Activated CD8-positive, alpha-beta memory T cell treated with anti-CD3 and anti-CD28 coated beads, Interleukin-2, amount 50 U/mL, for 1 hour (primary cell): ENCODE results near the gene CBLC.
"Not testable (repeated sequence)": the region's sequence is repeated elsewhere in the genome, so short reads cannot be mapped to it uniquely, and the experiment has no call there.

Source experiments
- DNase-seq: peaks from one replicate; pipeline ENCODE4 v3.0.0-alpha.2; 2020; ENCODE audit errors: extremely low read depth

Gene CBLC

DNA sequence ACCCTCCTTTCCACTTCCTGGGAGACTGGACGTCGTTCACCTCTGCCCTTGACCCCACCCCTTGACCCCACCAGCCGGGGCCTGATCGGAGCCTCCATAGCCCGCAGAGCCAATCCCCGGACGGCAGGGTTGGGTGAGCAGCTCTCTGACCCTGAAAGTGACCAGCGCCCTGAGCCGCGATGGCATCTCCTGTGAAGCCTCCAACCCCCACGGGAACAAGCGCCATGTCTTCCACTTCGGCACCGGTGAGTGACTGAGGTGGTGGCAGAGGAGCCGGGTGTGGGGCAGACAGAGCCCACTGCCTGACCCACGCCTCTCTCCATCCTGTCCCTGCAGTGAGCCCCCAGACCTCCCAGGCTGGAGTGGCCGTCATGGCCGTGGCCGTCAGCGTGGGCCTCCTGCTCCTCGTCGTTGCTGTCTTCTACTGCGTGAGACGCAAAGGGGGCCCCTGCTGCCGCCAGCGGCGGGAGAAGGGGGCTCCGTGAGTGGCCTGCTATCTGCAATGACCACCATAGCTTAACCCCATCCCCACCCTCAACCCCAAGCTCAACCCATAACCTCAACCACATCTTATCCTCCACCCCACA is 41.6 kb downstream of the CBLC start:
- DNase-seq, result no peak

DNA sequence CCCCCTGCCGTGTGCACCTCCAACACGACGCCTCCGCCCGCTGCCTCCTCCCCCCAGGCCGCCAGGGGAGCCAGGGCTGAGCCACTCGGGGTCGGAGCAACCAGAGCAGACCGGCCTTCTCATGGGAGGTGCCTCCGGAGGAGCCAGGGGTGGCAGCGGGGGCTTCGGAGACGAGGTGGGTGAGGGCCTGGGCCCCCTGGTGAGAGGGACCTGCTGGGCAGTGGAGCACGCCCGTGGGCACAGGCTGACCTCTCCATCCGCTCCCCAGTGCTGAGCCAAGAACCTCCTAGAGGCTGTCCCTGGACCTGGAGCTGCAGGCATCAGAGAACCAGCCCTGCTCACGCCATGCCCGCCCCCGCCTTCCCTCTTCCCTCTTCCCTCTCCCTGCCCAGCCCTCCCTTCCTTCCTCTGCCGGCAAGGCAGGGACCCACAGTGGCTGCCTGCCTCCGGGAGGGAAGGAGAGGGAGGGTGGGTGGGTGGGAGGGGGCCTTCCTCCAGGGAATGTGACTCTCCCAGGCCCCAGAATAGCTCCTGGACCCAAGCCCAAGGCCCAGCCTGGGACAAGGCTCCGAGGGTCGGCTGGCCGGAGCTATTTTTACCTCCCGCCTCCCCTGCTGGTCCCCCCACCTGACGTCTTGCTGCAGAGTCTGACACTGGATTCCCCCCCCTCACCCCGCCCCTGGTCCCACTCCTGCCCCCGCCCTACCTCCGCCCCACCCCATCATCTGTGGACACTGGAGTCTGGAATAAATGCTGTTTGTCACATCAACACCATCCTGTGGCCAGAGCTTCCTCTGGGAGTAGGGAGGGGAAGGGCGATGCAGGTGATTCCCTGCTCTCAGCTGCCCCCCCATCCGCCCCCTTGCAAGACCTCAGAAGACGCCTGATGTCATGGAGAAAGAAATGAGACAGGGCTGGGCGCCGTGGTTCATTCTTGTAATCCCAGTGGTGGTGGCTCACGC is 43.2 kb downstream of the CBLC start:
- no peak for DNase-seq

DNA sequence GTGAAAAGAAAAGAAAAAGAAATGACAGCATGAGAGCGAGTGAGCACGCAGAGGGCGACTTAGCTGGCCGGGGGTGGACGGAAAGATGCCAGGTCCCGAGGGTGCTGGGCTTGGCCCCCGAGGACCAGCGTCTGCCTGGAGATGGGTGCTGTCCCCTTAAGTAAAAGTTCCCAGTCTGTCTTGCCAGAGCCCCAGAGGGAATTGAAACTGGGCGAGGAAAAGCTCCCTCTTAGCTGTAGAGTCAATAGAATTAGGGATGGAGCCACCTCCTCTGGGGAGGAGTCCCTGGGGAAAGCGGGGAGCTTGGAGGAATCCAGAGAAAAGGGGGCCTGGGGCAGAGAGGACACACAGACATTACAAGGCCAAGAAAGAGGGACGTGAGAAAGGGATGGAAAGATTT is 44.5 kb downstream of the CBLC start:
- no peak for DNase-seq

DNA sequence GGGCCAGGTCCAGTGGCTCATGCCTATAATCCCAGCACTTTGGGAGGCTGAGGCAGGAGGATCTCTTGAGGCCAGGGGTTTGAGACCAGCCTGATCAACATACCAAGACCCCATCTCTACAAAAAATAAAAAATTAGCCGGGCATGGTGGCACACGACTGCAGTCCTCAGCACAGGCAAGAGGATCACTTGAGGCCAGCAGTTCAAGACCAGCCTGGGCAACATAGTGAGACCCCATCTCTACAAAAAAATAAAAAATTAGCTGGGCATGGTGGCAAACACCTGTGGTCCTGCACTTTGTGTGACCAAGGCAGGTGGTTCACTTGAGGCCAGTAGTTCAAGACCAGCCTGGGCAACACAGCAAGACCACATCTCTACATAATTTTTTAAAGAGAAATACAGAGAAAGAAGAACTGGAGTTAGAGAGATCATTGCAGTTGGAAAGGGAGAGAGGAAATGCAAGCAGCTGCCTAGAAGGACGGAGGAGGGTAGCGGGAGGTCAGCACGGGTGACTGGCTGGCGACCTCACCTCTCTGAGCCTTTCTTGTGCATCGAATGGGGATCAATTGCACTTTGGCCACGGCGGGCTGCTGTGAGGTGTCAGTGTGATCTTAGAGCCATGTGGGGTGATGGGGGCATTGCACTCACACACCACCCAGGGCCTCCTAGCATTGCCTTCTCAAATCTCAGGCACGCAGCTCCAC is 45.1 kb downstream of the CBLC start:
- DNase-seq, result no peak

DNA sequence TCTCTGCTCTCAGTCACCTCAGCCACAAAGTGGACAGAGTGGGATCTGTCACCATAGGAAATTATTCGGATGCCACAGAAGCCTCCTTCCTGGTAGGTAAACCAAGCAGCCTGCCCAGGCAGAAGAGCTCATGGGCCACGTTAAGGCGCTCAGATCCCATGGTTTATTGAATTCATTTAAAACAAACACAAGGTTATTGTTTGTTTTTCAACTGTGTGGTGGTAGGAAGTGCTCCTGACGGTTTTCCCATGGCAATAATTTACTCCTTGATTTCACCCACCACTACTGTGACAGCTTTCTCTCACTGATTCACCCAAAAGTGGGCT is 45.6 kb downstream of the CBLC start:
- DNase-seq, result no peak

DNA sequence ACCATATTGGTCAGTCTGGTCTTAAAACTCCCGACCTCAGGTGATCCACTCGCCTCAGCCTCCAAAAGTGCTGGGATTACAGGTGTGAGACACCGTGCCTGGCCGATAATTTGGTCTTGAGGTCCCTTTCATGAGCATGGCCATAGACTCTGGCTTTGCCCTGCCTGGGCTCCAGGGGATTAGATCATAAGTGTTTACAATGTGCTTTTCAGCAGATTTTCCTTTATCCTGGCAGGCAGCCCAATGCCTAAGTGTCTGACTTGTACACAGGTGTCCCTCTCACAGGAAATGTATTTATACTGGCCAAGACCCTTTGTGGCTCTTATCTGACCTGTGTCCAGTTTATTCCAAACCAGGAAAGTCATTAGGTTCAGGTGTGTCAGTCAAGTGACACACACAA is 47.1 kb downstream of the CBLC start:
- DNase-seq, result no peak

DNA sequence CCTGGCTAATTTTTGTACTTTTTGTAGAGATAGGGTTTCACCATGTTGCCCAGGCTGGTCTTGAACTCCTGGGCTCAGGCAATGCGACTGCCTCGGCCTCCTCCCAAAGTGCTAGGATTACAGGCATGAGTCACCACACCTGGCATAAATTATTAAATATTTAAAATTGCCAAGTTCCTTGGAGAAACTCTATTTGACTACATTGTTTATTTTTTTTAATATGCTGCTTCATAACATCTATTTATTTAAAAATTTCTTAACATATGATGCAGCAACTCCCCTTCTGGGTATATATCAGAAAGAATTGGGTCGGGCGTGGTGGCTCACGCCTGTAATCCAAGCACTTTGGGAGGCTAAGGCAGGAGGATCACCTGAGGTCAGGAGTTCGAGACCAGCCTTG is 55.2 kb downstream of the CBLC start:
- not testable (repeated sequence) for DNase-seq

DNA sequence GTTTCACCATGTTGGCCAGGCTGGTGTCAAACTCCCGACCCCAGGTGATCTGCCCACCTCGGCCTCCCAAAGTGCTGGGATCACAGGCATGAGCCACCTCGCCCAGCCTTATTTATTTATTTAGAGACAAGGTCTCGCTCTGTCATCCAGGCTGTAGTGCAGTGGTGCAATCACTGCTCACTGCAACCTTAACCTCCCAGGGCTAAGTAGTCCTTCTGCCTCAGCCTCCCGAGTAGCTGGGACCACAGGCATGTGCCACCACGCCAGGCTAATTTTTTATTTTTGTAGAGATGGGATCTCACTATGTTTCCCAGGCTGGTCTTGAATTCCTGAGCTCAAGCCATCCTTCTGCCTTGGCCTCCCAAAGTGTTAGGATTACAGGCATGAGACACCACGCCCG is 56.7 kb downstream of the CBLC start:
- not testable (repeated sequence) for DNase-seq

DNA sequence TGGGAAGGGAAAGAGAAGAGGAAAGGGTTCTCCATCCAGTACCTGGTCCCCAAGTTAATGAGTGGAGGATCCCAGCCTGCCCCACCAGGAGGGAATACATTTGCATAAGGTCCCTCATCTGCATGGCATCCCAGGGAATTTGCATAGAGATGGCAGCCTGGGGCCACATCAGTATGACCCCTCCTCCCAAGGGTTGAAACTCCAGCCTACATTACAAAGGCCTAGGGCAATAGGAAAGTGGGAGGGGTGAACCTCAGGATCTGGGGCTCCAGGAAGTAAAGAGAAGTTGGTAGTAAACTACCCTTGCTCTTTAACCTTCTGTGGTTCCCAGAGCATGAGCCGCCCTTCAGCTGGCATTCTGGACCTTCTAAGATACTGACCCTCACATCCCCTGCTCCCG is 61.6 kb downstream of the CBLC start:
- no peak for DNase-seq

DNA sequence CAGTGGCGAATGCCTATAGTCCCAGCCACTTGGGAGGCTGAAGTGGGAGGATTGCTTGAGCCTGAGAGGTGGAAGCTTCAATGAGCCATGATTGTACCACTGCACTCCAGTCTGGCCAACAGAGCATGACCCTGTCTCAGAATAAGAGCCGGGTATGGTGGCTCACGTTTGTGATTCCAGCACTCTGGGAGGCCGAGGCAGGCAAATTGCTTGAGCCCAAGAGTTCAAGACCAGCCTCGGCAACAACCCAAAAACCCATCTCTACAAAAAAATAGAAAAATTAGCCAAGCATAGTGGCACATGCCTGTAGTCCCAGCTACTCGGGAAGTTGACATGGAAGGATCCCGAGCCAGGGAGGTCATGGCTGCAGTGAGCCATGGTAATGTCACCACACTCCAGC is 63.1 kb downstream of the CBLC start:
- DNase-seq, result no peak

DNA sequence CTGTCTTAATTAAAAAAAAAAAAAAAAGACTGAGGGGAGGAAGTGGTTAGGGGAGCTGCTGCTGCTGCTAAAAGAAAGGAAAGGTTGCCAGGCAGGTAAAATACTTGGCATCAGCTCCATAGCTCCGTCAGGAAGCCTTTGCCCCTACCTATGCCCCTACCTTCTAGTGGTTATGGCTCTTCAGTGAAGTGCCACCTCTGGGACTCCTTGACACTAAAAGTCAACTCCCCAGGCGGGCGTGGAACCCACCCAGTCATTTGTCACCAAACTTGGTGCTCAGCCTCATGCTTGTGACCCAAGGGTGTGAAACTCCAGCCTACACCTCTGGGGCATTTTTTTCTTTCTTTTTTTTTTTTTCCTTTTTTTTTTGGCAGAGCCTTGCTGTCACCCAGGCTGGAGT is 63.5 kb downstream of the CBLC start:
- DNase-seq, result no peak

DNA sequence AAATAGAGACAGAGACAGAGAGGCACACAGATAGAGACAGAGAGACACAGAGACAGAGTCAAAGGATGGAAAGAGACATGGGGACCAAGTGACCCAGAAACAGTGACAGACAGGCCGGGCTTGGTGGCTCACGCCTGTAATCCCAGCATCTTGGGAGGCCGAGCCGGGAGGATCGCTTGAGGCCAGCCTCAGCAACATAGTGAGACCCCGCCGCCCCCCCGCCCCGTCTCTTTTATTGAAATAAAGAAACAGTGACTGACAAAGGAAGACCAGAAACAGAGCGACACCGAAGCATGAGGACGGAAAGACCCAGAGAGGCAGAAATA is 67.6 kb downstream of the CBLC start:
- DNase-seq, result no peak

DNA sequence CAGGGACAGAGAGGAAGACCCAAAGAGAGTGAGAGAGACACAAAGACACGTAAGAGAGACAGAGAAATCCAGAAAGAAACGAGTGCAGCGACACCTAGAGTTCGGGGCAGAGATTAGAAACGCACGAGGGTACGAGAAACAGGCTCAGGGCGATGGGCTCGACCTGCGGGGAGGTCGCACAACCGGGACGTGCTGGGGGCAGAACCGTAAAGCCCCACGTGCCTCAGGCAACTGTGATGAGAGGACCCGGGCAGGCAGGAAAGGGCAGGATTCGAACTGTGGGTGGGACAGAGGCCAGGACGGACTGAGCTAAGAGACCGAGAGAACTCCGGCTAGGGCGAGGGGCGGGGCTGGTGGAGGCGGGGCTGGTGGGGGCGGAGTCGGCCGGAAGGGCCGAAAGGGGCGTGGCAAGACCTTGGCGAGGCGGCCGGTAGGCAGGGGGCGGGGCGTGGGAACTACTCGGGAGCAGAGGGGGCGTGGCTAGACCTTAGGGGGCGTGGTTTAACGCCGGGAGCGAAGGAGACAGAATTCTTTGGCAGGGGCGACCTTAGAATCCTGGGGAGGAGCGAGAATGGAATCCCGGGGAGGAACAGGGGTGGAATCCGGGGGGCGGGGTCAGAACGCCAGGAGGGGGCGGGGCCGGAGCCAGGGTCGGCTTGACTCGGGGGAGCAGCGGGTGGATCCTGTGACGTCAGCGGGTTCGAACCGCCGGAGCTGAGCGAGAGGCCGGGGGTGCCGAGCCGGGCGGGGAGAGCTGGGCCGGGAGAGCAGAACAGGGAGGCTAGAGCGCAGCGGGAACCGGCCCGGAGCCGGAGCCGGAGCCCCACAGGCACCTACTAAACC is 68.1 kb downstream of the CBLC start, which contains the start of gene NECTIN2:
NECTIN2 (plus strand) TSS at position 686 of the 843 bp plus-strand sequence. CDS start 229 bp downstream, outside the sequence.
- DNase-seq, result peak; percentile 43

DNA sequence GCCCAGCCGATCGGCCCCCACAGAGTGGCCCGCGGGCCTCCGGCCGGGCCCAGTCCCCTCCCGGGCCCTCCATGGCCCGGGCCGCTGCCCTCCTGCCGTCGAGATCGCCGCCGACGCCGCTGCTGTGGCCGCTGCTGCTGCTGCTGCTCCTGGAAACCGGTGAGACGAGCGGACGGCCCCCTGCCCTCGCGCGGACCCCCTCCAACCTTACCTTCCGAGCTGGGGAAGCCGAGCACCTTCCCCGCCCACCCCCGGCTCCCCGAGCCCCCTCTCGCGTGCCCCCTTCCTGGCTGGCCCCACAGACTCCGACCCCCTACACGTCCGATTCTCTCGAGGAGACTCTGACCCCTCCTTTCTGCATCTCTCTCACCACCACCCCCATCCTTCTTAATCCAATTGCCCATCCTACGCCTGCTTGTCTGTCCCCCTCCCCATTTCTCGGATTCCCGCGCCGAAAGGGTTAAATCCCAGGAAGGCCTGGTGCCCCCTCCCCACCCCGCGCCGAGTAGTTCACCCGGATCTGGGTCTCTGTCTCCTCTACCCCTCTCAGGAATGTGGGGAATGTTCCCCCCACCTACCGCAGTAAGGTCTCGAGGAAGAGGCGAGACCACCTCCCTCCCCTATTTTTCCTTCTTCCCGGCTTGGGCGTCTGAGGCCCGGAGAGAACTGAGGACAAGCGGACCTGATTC is 68.9 kb downstream of the CBLC start:
- no peak for DNase-seq

DNA sequence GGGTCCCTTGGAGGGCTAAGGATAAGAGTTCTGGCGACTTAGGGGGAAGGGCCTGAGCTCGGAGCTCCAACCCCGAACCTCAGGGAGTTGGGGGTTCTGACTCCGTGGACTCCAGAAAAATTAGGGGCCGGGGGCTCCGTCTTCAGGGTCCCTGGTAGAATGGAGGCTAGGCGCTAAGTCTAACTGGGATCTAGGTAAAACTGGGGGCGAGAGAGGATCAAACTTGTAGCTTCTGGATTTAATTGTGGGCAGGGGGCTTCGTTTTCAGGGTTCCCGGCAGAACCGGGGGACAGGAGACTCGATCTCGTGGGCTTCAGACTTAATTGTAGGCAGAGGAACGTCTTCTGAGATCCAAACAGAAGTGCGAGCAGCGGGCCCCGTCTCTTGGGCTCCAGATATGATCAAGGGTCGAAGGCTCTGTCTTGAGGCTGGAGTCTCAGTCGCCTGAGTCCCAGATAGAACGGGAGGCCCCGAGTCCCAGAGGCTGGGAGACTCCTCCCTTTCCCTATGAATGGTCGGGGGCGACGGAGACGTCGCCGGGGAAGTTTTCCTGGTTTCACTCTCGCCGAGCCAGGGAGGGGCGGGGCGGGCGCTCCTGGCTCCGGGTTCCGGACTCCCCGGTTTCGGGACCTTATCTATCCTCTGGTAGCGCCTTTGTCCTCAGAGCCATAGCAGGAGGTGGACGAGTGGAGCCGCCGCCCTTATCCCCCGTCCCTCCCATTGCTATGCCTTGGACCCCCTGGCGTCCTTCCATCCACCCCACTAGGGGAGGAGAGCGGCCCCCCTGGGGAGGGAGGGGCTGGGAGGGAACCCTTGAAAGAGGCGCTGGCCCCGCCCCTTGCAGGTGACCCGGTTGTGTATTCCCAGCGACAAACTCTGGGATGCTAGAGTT is 69.7 kb downstream of the CBLC start:
- DNase-seq, result no peak

DNA sequence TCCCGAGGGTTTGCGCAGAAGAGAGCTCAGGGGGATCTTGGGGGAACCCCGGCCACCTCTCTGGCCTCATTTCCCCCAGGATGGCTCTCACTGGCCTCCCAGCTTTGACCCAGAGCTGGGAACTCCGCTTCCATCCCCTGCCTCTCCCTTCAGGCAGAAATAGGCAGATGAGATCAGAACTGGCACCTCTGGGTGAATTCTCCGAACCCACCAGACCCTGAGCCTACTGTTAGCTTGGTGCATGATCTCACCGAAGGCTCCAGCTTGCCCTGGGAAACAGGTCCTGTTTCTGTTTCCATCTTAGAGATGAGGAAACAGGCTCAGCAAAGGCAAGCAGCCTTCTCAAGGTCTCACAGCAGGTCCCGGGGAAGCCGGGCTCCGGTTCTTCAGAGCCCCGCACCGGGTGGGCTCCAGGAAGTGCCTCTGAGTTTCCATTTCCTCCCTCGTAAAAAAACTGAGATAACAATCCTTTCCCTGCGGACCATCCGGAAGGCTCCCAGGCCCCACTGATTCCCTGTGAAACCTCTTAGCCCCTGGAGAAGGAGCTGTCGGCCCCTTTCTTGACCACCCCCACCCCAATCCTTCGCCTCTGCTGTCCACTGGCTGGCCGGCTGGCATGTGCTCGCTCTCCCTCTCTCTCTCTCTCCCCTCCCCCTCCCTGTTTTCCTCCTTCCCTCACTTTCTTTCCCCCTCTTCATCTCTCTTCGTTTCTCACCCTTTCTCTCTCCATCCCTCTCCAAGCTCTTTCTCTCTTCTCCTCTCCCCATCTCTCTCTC is 70.5 kb downstream of the CBLC start:
- DNase-seq, result no peak

DNA sequence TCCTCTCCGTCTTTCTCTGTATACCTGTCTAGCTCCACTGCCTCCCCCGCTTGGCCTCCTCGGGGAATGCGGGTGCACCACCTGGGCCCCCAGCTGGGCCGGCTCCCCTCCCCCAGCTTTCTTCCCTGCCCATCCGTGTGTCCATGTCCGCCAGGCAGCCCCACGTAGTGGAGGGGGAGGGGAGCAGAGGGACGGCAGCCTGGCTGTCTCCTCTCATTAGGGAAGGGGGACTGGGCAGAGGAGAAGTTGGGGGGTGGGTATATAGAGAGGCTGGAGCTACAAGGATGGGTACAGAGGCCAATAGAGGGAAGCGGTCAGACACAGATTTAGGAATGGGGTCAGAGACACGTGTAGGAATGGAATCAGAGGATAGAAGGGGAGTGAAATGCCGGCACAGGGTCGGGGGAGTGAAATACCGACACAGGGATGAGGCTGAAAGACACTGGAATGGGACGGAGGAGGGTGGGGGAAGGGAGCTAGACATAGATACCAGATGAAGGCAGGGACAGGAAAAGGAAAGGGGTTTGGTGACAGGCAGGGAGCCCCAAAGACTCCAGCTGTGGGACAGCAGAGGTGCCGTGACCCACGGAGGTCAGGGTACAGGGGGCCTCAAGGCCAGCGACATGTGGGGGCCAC is 71.2 kb downstream of the CBLC start:
- DNase-seq, result no peak
